HL-60 (cell line): ENCODE results near the gene PHRF1.

ENCODE experiments used
- CTCF ChIP-seq: IDR thresholded peaks from one replicate; pipeline ENCODE4 v1.5.1; 2011; ENCODE audit warnings: low read length, control low read depth, inconsistent platforms; ENCODE audit not compliant: insufficient read depth
- TF ChIP-seq, protein P1 (sequence below): IDR thresholded peaks from 2 replicates; pipeline ENCODE4 v1.6.1; 2012; ENCODE audit warnings: low read depth; ENCODE audit not compliant: insufficient replicate concordance

GRCh38 chr11:577611-577894 is 1.3 kb downstream of the PHRF1 start:
- TF ChIP-seq, protein P1, sequence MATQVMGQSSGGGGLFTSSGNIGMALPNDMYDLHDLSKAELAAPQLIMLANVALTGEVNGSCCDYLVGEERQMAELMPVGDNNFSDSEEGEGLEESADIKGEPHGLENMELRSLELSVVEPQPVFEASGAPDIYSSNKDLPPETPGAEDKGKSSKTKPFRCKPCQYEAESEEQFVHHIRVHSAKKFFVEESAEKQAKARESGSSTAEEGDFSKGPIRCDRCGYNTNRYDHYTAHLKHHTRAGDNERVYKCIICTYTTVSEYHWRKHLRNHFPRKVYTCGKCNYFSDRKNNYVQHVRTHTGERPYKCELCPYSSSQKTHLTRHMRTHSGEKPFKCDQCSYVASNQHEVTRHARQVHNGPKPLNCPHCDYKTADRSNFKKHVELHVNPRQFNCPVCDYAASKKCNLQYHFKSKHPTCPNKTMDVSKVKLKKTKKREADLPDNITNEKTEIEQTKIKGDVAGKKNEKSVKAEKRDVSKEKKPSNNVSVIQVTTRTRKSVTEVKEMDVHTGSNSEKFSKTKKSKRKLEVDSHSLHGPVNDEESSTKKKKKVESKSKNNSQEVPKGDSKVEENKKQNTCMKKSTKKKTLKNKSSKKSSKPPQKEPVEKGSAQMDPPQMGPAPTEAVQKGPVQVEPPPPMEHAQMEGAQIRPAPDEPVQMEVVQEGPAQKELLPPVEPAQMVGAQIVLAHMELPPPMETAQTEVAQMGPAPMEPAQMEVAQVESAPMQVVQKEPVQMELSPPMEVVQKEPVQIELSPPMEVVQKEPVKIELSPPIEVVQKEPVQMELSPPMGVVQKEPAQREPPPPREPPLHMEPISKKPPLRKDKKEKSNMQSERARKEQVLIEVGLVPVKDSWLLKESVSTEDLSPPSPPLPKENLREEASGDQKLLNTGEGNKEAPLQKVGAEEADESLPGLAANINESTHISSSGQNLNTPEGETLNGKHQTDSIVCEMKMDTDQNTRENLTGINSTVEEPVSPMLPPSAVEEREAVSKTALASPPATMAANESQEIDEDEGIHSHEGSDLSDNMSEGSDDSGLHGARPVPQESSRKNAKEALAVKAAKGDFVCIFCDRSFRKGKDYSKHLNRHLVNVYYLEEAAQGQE: no peak
- TF ChIP-seq CTCF: no peak
